GM18870 (cell line): Measurements from ENCODE around the gene CA5A.
A peak's percentile ranks its signal among the peaks of the same experiment; 100 is the strongest.
"Not testable (repeated sequence)": the region's sequence is repeated elsewhere in the genome, so short reads cannot be mapped to it uniquely, and the experiment has no call there.

ENCODE experiments used
- ATAC-seq: cut with Tn5 transposase; IDR thresholded peaks from one replicate; pipeline ENCODE4 v1.9.1; 2021; ENCODE audit warnings: moderate library complexity; ENCODE audit not compliant: unreplicated experiment

Gene CA5A

GRCh38 chr16:87870418-87871291 lies 65.7 kb downstream of the CA5A start:
- not testable (repeated sequence) for ATAC-seq

GRCh38 chr16:87869879-87870417 lies 66.4 kb downstream of the CA5A start:
- not testable (repeated sequence) for ATAC-seq

- ATAC-seq: peak; percentile 19
Observed at GRCh38 chr16:87869061-87869878, 67.1 kb downstream of the CA5A start, which contains the start of gene SLC7A5. SLC7A5 (minus strand) TSS chr16:87869507; CDS start chr16:87869422, 85 bp downstream.

GRCh38 chr16:87868254-87869029 lies 67.9 kb downstream of the CA5A start:
- ATAC-seq: peak; percentile 30

- not testable (repeated sequence) for ATAC-seq
Observed at GRCh38 chr16:87865902-87866555, 70.3 kb downstream of the CA5A start.

- ATAC-seq: no peak
Observed at GRCh38 chr16:87864331-87864989, 71.9 kb downstream of the CA5A start.

- not testable (repeated sequence) for ATAC-seq
Observed at GRCh38 chr16:87863327-87863635, 73.0 kb downstream of the CA5A start.

GRCh38 chr16:87862597-87863326 lies 73.6 kb downstream of the CA5A start:
- ATAC-seq: not testable (repeated sequence)

- not testable (repeated sequence) for ATAC-seq
Observed at GRCh38 chr16:87861300-87862099, 74.8 kb downstream of the CA5A start.

GRCh38 chr16:87860553-87861299 lies 75.6 kb downstream of the CA5A start:
- ATAC-seq: no peak

- not testable (repeated sequence) for ATAC-seq
Observed at GRCh38 chr16:87858151-87858993, 78.0 kb downstream of the CA5A start.

- no peak for ATAC-seq
Observed at GRCh38 chr16:87856791-87857228, 79.5 kb downstream of the CA5A start.

GRCh38 chr16:87855852-87856715 lies 80.2 kb downstream of the CA5A start:
- ATAC-seq: no peak

- no peak for ATAC-seq
Observed at GRCh38 chr16:87854907-87855683, 81.2 kb downstream of the CA5A start.
